Amniotic stem cell (primary cell): Measurements from ENCODE around the gene KIF1C.
"Not testable (repeated sequence)": the region's sequence is repeated elsewhere in the genome, so short reads cannot be mapped to it uniquely, and the experiment has no call there.

Experiments used
- DNase-seq: peaks from one replicate; lab custom pipeline; 2025; lab: John Stamatoyannopoulos, UW

The KIF1C gene

GRCh38 chr17:5045496-5045895, 47.7 kb downstream of the KIF1C start:
- no peak for DNase-seq

- no peak for DNase-seq
Measured at GRCh38 chr17:5047446-5047845, 49.7 kb downstream of the KIF1C start.

- DNase-seq, result no peak
Measured at GRCh38 chr17:5049314-5049841, 51.6 kb downstream of the KIF1C start.

GRCh38 chr17:5050278-5050677, 52.5 kb downstream of the KIF1C start:
- DNase-seq, result no peak

- no peak for DNase-seq
Measured at GRCh38 chr17:5055543-5055942, 57.8 kb downstream of the KIF1C start.

GRCh38 chr17:5065227-5065744, 67.5 kb downstream of the KIF1C start:
- no peak for DNase-seq

- DNase-seq, result no peak
Measured at GRCh38 chr17:5068236-5068635, 70.5 kb downstream of the KIF1C start.

- DNase-seq, result no peak
Measured at GRCh38 chr17:5069724-5070123, 72.0 kb downstream of the KIF1C start.

- not testable (repeated sequence) for DNase-seq
Measured at GRCh38 chr17:5075472-5075871, 77.7 kb downstream of the KIF1C start.

- not testable (repeated sequence) for DNase-seq
Measured at GRCh38 chr17:5077275-5077674, 79.5 kb downstream of the KIF1C start.

GRCh38 chr17:5077781-5078105, 80.0 kb downstream of the KIF1C start:
- DNase-seq, result no peak
